ENCODE results near the gene CA11.

The CA11 gene

DNA sequence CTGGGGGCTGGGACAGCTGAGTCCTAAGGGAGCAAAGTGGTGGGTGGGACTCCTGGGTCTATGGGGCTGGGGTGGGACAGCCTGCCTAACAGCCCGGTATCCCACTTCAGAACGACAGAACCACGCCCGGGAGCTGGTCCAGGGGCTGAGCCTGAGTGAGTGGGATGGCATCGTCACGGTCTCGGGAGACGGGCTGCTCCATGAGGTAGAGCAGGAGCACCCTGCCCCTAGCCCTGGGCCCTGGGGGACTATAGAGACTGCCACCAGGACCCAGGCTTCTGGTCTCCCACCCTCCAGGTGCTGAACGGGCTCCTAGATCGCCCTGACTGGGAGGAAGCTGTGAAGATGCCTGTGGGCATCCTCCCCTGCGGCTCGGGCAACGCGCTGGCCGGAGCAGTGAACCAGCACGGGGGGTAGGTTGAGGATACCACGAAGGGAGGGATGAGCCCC lies 18.1 kb downstream of the CA11 start:
- DNase-seq: no peak

DNA sequence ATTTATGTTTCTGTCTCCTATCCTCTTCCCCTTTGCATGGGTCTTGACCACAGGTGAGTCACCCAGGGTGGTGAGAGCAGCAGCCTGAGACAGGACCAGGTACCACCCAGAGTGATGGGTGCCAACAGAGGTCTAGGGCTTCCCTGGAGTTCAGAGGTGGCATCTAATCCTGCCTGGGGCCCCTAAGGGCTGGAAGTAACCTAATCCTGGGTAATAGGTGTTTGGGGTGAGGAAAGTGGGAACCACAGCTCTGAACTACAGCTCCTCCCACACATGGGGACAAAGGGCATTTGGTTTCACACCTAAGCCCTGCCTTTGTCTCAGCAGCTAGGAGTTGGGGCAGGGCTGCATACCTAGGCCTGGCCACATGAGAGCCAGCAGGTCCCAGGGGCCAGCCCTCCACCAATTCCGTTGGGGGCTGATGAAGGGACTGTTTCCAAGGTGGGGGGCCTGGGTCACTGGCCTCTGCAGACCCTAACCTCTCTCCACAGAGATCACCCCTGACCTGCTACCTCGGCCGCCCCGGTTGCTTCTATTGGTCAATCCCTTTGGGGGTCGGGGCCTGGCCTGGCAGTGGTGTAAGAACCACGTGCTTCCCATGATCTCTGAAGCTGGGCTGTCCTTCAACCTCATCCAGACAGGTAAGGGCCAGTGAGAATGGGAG lies 18.7 kb downstream of the CA11 start:
- no peak for DNase-seq

DNA sequence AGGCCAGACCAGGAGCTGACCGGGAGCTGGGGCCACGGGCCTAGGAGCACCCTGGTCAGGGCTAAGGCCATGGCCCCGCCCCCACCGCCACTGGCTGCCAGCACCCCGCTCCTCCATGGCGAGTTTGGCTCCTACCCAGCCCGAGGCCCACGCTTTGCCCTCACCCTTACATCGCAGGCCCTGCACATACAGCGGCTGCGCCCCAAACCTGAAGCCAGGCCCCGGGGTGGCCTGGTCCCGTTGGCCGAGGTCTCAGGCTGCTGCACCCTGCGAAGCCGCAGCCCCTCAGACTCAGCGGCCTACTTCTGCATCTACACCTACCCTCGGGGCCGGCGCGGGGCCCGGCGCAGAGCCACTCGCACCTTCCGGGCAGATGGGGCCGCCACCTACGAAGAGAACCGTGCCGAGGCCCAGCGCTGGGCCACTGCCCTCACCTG lies 20.1 kb downstream of the CA11 start:
- DNase-seq: no peak

DNA sequence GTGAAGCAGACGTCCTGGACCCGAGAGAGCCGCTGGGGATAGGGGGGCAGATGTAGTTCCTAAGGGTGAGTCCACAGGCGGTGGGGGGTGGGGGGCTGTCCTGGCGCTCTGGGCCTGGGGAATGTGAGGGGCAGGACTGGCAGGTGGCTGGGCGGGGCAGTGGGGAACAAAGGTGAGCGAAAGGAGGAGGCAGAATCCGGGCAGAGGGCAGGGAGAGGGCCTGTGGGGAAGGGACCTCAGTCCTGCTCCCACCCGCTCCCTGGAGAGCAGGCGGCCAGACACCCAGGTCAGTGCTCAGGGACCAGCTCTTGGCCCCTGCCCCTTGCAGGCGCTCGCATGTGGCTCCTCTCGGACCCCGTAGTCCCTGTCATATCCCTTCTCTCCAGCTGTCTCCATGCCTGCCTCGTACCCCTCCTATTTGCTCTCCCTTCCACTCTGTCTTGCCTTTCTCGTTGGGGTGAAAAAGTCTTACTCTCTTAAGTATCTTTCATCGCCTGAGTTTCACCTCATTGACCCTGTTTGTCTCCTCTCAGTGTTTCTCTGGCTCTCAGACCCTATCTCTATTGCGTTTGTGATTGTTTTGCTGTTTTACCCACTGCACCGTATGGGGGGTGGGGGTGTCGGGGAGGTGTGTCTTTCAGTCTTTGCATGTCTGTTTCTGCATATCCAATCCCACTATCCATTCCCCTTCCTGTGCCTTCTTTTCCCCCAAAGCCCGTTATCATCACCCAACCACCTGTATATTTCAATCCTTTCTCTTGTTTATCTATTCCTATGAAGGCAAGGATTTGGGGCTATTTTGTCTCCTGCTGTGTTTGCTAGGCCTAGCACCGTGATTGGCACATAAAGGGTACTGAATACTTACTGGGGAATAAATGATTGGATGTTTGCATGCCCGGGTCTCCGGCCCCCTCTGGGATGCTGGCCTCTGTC lies 20.9 kb downstream of the CA11 start:
- no peak for DNase-seq

DNA sequence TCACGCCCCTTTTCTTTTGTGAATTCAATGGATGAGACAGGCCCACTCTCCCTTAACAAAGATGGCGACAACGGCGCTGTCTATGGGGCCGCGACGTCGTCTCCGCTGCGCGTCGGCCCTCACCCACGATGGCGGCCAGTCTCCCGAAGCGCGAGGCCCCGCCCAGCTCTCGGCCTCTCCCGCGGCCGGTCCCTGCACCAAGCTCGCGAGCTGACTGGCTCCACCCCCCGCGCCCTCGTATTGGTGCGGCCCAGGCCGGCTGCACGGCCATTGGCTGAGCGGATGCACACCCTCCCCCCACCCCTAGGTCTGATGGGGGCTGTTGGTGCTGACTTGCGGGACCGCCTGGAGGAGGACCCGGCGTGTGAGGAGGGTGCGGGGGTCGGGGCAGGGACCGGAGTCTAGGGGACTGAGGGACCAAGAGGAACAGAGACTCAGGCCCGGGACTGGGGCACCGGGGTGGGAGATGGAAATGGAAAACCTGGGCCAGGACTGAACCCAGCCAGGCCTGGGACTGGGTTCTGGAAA lies 21.9 kb downstream of the CA11 start:
- DNase-seq: peak; percentile 96 to 98

DNA sequence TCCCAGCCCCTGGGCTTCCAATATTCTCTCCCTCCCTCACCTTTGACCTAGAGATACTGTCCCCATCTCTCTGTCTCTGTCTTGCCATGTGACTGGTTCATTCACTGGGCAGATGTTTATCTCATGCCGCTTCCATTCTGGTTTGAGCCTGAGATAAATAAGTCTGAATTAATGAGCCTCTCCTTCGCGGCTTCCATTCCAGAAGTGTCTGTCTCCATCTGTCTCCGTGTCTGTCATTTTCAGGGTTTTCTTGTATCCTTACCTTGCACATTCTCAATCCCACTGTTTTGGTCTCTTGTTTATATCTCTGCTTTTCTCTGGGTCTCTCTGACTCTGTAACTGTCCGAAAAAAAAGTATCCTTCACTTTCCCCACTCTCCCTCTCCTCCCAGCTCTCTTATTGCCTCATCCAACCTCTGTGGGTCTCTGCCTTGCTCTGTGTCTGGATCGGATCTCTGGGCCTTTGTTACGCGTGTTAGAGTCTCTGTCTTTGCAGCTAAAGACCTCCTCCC lies 22.4 kb downstream of the CA11 start:
- no peak for DNase-seq

DNA sequence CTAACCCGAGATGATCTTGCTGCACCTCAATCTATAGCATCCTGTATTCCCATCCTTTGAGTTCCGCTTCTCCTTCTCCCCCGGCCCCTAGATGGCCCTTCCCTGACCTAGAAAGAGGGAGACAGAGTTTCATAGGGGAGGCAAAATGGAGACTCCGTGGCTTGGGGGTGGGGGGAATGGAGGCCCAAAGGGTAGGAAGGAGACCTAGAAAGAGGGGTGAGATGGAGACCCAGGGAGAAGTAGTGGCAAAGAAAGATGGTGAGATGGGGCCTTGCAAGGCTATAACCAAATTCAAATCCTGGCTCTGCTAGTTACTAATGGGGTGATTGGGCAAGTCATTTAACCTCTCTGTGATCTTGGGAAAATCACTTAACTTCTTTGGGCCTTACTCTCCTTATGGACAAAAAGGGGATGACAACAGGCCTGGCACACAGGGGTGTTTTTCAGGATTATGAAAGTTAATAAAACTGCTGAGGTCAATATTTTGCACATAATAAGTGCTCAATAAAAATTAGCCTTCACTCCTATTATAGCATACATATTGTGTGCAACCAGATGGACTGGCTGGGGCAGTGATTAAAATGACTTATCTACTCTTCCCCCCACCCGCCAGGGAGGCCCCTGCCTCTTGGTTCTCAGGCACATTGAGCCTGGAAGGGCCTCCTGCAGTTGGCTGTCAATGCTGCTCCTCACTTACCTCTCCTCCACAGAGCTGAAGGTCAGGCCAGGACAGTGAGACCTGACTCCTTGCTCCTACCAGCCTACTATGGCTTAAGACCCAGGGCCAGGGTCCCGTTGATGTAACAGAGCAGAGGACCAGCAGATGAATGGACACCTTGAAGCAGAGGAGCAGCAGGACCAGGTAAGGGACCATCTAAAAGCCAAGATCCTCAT lies 26.0 kb downstream of the CA11 start:
- no peak for DNase-seq

DNA sequence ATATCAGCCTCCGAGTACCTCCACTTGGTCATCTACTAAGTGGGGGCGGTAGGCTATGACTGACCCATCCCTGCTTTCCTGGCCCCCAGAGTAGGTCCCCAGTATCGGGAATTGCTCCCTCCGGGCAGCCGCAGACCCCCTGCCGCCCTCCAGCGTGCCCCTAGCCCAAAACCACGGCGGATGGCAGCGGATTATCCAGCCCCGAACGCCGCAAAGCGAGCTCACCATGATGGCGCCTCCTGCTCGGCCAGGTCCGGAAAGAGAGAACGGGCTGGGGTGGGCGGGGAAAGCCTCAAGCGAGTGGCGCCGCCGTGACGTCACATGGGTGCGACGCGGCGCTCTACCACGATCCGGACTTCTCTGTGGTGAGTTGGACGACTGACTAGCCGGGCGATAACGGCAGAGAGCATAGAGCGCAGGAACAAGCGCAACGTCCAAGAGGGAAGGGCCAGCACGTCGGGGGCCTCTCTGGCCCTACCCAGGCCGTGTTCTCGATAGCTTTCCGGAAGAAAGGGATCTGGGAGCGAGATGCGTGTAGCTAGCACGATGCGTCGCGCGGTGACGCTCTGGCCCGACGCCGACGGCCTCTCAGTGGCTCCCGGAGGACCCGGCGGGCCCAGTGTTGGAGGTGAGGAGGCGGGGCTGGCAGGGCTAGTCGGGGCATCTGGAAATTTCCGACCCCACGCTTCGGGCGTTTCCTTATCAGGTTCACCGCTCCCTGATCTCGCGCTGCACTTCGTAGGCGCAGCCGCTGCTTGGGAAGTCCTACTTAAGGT lies 26.9 kb downstream of the CA11 start, which contains the start of the genes RPL18 and SPHK2:
Gene RPL18 (minus strand): TSS at position 263 of the 776 bp plus-strand sequence. CDS start 35 bp downstream, at position 228.
Gene SPHK2 (plus strand): TSS at position 591 of the 776 bp plus-strand sequence. CDS start 1,009 bp downstream, outside the sequence.
- DNase-seq: peak; percentile 94 to 95

DNA sequence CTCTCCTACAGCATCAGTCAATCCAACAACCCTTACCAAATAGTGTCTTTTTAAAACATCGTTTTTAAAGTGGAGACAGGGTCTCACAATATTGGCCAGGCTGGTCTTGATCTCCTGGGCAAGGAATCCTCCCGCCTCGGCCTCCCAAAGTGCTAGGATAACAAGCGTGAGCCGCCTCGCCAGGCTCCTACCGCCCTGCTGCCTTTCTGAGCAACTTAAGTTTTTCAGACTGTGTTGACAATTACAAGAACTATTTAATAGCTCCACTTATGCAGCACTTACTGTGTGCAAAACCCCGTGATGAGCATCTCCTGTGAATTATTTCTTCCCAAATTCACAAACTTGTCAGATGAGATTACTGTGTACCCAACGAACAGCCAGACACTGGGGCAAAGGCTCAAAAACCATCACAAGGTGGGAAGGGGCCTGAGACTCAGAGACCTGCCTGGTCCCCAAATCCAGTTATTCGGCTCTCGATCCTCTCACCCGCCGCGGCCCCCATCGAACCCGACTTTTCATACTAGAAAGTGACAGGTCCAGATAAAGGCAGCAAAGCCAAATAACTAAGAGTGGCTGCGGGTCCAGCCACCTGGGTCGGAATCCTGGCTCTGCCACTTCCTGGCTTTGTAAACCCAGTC lies 27.6 kb downstream of the CA11 start:
- no peak for DNase-seq

DNA sequence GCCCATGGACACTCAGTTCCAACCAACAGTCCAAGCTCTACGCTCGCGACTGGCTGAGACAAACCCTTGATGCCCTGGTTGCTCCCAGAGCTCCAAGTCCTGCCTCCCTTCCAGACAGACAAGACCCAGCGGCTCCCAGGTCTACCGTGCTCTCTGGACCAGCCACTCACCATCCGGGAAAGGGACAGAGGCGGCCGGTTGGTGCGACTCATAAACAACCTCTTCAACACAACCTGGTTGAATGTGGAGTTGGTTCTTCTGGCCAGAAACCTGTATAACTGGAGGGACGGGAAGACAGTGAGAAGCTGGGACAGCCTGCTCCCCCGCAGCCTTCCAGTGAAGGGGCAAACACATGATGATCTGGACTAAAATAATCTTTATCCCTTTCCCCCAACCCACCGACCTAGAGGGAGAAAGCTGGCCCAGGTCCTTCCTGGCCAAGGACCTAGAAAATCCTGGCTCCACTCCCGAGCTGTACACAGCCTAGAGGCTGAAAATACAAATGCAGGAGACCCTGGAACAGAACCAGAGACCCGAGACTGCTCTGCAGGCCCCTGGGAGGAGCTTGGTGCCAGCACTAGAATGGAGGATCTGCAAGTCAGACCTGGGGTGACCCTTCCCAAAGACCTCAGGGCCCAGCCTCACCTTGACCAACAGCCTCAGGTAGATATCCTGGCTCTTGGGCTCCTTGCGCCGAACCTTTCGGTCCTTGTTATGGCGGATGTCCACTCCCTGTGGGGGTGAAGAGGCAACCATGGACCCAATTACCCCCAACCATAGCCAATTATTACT lies 28.6 kb downstream of the CA11 start:
- no peak for DNase-seq

DNA sequence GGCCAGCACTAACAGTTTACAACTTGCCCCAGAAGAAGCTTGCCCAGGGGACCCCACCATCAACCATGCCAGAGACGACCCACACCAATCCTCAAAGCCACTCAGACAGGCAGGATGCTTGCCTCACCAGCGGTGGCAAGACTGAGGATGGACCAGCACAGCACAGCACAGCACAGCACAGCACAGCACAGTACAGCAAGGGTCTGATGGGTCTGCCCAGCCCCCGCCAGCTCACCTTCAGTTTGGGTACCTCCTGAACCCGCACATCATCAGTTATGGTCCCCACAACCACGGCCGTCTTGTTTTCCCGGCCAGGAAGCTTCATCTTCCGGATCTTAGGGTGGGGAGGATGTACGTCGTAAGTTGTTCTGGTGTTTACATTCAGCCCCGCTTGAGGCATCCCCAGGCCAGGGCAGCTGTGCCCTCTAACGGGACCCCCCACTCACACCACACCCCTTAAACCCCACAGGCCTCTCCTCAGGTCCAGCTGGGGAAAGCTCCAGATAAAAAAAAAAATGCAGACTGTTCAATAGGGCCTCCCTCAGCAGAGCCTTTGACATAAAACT lies 29.4 kb downstream of the CA11 start:
- no peak for DNase-seq

DNA sequence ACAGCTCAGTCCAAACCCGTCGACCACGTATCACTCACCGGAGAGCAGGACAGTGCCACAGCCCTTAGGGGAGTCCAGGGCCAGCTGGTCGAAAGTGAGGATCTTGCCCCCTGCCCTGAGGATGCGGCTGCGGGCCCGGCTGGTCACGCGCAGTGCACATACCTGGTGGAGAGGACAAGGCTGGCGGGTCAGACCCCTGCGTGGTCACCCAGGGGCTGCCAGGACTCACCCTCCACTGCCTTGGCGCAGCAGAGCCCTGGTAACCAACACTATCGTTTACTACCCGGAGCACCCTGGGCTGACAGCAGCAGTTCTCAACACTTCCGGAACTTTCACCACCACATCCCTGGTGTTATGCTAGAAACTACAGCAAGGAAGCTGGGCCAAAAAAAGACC lies 29.9 kb downstream of the CA11 start:
- no peak for DNase-seq

DNA sequence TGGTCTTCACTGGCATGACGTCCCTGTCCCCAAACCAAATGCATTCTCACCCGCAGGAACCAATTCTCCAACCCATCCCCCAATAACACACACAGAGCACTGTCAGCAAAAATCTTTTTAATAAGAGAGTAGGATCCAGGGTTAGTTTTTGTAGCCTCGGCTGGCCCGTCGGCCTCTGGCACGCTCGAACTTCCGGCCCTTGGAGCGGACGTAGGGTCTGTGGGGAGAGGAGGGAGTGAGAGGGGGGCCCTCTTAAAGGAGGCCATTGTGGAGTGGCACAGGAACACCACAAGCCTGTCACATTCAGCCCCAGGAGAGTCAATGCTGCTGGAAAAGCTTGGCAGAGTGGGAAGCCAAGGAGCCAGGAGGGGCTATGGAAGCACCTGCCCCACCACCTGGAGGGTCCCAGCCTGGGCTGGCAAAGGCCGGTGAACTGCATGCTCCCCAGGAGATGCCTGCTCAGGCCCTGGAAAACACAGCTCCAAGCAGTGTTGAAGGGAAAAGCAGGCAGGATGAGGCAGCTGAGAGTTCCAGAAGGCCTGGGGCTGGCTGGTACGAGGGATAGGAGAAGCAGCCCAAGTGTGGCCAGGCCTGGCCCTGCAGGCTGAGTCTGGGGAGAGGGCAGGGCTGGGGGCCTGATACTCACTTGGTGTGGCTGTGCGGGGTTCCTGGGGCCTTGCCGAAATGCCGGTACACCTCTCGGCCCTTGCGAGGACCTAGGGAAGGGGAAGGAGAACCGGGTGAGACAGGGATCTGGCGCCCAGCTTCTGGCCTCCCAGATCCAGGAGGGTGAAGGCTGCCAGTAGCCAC lies 30.6 kb downstream of the CA11 start:
- DNase-seq: no peak

DNA sequence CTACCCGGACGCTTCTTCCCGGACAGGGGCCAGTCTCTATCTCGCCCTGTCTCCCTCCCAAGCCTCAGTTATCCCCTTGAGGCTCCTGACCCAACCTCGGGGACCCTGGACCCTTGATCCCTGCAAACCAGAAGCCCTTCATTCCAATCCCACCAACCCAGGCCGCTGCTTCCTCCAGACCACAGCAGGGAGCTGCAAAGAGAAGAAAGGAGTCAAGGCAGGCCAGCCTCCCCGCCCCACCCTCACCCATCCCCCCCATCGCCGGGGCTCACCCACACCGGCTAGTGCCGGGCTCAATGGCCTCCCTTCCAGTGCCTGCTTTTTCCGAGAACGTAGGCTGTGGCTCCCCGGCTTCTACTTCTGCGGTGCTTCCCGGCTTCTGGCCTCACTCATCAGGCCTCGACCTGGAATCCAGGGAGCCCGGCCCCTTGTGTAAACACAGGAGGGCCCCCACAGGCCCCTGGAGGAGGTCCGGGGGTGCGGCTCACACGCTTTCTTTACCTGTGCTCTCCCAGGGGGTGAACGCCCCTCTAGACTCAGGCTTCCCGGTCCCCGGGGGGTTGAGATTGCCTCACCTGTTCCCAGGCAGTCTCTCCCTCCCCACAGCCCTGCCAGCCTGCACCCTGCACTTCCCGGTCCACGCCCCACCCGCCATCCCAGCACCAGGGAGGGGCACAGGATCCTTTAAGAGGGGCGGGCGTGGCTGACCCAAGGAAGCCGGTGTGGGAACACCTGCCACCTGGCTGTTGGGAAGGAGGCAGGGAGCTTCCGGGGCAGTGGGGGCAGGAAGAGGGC lies 31.4 kb downstream of the CA11 start, which contains the start of gene FAM83E:
Gene FAM83E (minus strand): TSS at position 641 of the 795 bp plus-strand sequence. CDS start 1,704 bp downstream, outside the sequence.
- no peak for DNase-seq

DNA sequence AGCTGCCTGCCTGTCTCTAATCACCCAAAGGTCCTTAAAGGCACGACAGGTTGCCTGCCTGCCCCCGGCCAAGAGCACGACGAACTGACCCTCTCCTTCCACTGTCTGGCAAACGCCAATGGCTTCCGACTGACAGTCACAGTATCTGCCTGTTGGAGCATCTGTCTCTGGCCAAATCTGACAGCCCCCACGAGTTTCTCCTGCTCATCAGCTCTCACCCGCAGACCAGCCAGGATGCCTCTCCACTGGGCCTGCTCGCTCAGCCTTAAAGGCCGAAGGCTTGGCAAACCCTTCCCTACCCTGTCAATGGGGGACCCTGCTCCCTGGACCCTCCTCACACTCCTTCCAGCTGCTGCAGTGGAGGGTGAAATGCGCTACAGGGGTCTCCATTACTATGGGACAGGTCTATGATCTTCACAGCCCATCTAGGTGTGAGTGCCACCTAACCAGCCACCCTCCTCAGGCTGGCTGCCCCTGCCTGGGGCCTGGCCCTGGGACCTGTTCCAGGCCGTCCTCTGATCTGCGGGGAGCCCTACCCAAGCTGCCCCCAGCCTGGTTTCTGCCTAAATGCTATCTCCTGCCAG lies 32.0 kb downstream of the CA11 start:
- DNase-seq: no peak

DNA sequence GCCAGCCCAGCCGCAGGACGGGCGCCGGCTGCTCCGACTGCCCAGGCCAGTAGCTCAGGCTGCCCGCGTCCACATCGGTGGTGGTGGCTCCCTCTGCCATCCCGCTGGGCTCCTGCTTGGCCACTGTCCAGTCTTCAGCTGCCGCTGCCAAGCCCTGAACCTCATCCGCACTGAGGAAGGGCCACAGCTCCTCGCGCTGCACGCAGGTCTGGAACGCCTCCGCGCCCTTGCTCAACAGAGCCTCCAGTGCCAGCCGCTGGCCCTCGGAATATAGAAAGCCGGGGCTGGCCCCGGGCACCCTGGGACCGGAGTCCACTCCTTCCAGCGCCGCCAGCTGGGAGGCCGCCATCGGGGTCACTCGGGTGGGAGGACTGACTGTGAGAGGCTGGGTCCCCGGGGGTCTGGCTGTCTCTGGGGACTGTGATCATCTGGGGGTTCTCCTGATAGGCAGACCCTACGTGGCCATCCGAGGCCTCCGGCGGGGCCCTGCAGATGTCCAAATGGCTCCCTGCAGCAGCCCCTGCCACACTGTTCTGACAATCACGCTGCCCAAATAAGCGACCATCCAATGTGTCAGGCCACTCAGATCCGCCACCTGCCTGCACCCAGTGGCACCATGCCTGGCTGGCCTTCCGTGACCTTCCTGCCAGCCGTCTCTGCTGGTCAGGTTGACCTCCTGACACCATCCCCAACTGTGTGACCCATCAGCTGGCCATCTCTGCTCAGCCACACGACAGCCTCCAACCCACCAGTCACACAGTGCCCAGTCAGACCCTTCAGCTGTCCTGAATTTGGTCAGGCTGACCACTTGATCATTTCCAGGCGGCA lies 32.7 kb downstream of the CA11 start:
- no peak for DNase-seq
